NCI-H510A (cell line): ENCODE results near the gene REG3A.

Experiments used
- DNase-seq: peaks from one replicate; lab custom pipeline; 2025; lab: John Stamatoyannopoulos, UW

Gene REG3A

GRCh38 chr2:79159653-79160052, at the start of gene REG3A:
Gene REG3A (minus strand): TSS chr2:79159753. CDS start chr2:79159405, 348 bp downstream.
- no peak for DNase-seq

- no peak for DNase-seq
Observed at GRCh38 chr2:79200762-79201161, 41.2 kb upstream of the REG3A start.

GRCh38 chr2:79191816-79192215, 32.3 kb upstream of the REG3A start:
- DNase-seq = no peak

DNA sequence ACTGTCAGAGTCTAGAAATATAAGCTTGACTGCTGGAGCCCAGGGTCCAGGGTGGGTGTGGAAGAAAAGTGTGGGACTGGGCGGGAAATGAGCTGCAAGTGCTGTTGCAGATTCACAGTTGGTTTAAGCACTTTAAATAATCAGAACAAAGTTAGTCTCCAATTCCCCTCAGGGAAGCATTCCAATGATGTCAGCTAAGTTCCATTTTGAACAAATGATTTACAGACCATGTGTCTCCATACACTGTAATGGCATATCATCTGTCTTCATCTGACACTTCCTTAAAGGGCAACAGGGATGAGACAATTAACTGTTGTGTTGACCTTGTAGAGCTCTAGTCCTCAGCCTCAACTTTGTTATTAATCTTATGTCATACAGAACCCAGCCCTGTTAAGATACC, 31.5 kb upstream of the REG3A start:
- no peak for DNase-seq

GRCh38 chr2:79189465-79189864, 29.9 kb upstream of the REG3A start:
- DNase-seq = no peak

DNA sequence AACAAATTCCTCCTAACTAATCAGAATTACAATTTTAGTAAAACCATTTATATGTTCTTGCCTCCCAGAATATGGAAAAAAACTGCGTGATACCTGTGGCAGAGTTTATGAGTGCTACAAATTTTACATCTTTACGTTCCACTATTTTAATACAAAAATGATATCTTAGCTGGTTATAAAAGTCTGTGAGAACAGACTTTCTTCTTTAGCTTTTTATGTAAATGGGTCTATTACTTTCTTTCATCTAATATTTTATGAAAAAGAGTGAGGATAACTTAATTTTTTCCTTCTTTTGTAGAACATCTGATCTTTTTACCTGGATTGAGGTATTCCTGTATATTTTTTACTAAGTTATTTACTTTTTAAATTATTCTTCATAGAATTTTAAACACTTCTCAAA, 22.1 kb upstream of the REG3A start:
- DNase-seq = no peak

GRCh38 chr2:79180092-79180491, 20.5 kb upstream of the REG3A start:
- DNase-seq = no peak

GRCh38 chr2:79179036-79179435, 19.5 kb upstream of the REG3A start:
- no peak for DNase-seq

GRCh38 chr2:79178076-79178674, 18.6 kb upstream of the REG3A start:
- DNase-seq = no peak

DNA sequence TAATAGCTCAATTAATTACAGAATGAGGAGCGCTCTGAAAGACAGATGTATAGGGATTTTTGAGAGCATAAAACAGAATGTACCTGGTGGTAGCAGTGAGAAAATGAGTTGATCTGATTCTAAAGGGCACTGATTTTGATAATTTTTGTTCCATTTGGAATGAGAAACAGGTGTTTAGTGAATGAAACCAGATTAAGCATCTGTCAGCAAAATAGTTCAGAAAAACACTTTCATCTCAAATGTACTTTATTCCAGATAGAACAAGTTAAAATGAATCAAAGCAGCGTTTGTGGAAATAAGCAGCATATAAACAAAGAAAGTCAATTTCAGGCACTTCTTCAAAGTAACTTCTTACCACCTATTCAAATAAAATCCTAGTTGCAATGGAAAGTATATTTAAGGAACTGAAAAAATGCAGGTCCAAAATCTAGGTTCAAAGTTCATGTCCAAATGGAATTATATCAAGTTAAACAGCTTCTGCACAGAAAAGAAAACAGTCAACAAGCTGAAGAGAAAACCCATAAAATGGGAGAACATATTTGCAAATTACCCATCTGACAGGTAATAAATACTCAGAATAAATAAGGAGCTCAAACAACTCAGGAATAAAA, 11.9 kb upstream of the REG3A start:
- no peak for DNase-seq

DNA sequence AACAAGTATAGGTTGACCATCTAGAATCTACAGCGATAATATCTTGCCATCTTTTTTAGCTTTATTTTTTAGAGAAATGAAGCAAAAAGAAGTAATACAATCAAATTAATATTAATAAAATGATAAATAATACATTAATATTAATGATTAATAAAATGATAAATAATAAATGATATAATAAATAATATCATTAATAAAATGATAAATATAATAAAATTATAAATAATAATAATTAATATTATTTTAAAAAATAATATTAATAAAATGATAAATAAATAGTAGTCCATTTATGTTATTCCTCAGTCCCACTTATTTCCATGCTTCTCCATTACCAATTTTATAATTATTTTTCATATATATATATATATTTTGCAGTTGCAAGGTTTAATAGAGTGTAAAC, 3.2 kb upstream of the REG3A start:
- DNase-seq = no peak

GRCh38 chr2:79162132-79162531, 2.6 kb upstream of the REG3A start:
- DNase-seq = no peak

- no peak for DNase-seq
Observed at GRCh38 chr2:79159030-79159429, 523 bp downstream of the REG3A start.

- no peak for DNase-seq
Observed at GRCh38 chr2:79155826-79156476, 3.6 kb downstream of the REG3A start.

DNA sequence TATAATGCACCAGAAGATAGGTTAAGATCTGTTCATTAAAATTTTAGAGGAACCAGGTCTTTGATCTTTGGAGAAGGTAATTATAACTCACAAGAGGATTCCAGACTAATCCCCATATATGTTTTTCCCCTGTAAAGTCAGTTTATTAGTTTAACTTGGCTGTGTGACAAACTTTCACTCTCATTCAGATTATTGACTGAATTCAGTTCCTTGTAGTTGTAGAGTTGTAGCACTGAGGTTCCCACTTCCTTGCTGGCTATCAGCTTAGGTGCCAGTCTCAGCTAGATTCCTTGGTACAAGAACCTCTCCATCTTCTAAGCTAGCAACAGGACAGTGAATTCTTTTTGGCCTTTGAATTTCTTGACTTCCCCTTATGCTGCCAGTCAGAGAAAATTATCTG, 20.1 kb downstream of the REG3A start:
- no peak for DNase-seq

GRCh38 chr2:79138385-79138784, 21.2 kb downstream of the REG3A start:
- DNase-seq = no peak

DNA sequence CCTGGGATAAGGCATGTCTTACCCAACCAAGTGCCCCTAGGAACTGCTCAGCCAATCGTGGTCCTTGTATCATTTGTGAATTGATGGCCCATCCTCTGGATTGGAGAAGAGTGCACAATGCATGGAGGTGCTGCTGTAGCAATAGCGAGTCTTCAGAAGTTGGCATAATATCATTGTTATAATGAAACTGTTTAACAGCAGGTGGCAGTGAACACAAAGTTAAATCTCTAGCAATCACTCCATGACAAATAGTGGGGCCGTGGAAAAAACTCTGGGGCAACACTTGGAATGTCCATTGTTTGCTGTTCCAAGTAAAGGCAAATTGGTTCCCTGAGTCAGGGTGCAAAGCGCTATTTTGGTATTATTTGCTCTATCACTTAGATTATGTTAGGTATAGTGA, 27.9 kb downstream of the REG3A start:
- DNase-seq = no peak

- DNase-seq = no peak
Observed at GRCh38 chr2:79129804-79130203, 29.7 kb downstream of the REG3A start.

GRCh38 chr2:79129260-79129659, 30.3 kb downstream of the REG3A start:
- DNase-seq = no peak

GRCh38 chr2:79128406-79128805, 31.1 kb downstream of the REG3A start:
- DNase-seq = no peak

DNA sequence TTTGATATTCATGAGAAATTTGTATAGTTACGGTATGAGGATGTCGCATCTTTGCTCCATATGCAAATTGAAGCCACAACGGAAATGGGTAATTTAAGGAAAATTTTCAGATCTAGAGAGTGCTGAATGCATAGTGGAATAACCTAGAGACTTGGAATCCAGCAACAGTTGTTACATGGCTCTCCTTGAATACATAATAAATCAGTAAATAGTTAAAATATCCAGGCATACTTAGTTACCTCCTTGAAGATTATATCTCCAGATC, 33.9 kb downstream of the REG3A start:
- no peak for DNase-seq

- no peak for DNase-seq
Observed at GRCh38 chr2:79124907-79125720, 34.4 kb downstream of the REG3A start.

- DNase-seq = no peak
Observed at GRCh38 chr2:79122676-79123075, 36.9 kb downstream of the REG3A start.
